H9 (cell line): ENCODE measurements around the gene SMIM41. TPM values are rescaled to one million over a fixed set of nuclear protein-coding genes. Genes with fewer than 3 reads are reported as not detected.

ENCODE experiments used
- DNase-seq: peaks from one replicate; pipeline ENCODE4 v3.0.0-alpha.2; 2017
- H2AFZ ChIP-seq: one replicate; pipeline ENCODE4 v1.6.1; 2013; ENCODE audit warnings: mild to moderate bottlenecking, low read length, control low read depth, moderate library complexity
- H2AK5ac ChIP-seq: 2 replicates; pipeline ENCODE4 v1.6.1; 2013; ENCODE audit warnings: low read length, control low read depth, mixed read lengths; ENCODE audit not compliant: insufficient read length
- H2BK120ac ChIP-seq: one replicate; pipeline ENCODE4 v1.6.1; 2013; ENCODE audit warnings: low read depth, mild to moderate bottlenecking, low read length, control low read depth, inconsistent platforms; ENCODE audit not compliant: poor library complexity, severe bottlenecking
- H2BK12ac ChIP-seq: 2 replicates; pipeline ENCODE4 v1.6.1; 2013; ENCODE audit warnings: low read length, control low read depth, mixed read lengths, low read depth; ENCODE audit not compliant: insufficient read length
- H2BK15ac ChIP-seq: 2 replicates; pipeline ENCODE4 v1.6.1; 2013; ENCODE audit warnings: low read depth, low read length, control low read depth
- H2BK20ac ChIP-seq: one replicate; pipeline ENCODE4 v1.6.1; 2013; ENCODE audit warnings: low read depth, mild to moderate bottlenecking, low read length, control low read depth, inconsistent platforms; ENCODE audit not compliant: poor library complexity, severe bottlenecking
- H2BK5ac ChIP-seq: 2 replicates; pipeline ENCODE4 v1.6.1; 2013; ENCODE audit warnings: low read length, control low read depth, mixed read lengths; ENCODE audit not compliant: insufficient read length
- H3K14ac ChIP-seq: 2 replicates; pipeline ENCODE4 v1.6.1; 2013; ENCODE audit warnings: low read length, control low read depth; ENCODE audit not compliant: insufficient read depth
- H3K18ac ChIP-seq: 2 replicates; pipeline ENCODE4 v1.6.1; 2013; ENCODE audit warnings: low read depth, mild to moderate bottlenecking, mixed read lengths, low read length, control low read depth; ENCODE audit not compliant: insufficient read length
- H3K23ac ChIP-seq: 2 replicates; pipeline ENCODE4 v1.6.1; 2013; ENCODE audit warnings: low read length, control low read depth, mixed read lengths, low read depth; ENCODE audit not compliant: insufficient read length
- H3K23me2 ChIP-seq: 2 replicates; pipeline ENCODE4 v1.6.1; 2013; ENCODE audit warnings: low read depth, mild to moderate bottlenecking, mixed read lengths, low read length, control low read depth; ENCODE audit not compliant: insufficient read length, poor library complexity, severe bottlenecking
- H3K27ac ChIP-seq: 2 replicates; pipeline ENCODE4 v1.5.1; 2013; ENCODE audit warnings: low read length, control low read depth, mixed read lengths, low read depth; ENCODE audit not compliant: insufficient read length
- H3K27me3 ChIP-seq: 2 replicates; pipeline ENCODE4 v1.6.1; 2013; ENCODE audit warnings: low read length, control low read depth, inconsistent platforms; ENCODE audit not compliant: insufficient read depth
- H3K4ac ChIP-seq: 2 replicates; pipeline ENCODE4 v1.6.1; 2013; ENCODE audit warnings: low read depth, mild to moderate bottlenecking, control low read depth, inconsistent platforms, low read length, moderate library complexity
- H3K4me1 ChIP-seq: 2 replicates; pipeline ENCODE4 v1.6.1; 2013; ENCODE audit warnings: low read length, control low read depth, inconsistent platforms; ENCODE audit not compliant: insufficient read depth
- H3K4me2 ChIP-seq: 2 replicates; pipeline ENCODE4 v1.6.1; 2013; ENCODE audit warnings: low read length, control low read depth, mixed read lengths; ENCODE audit not compliant: insufficient read length, insufficient read depth
- H3K56ac ChIP-seq: 2 replicates; pipeline ENCODE4 v1.6.1; 2013; ENCODE audit warnings: low read depth, mild to moderate bottlenecking, mixed read lengths, low read length, control low read depth; ENCODE audit not compliant: insufficient read length
- H3K79me1 ChIP-seq: 2 replicates; pipeline ENCODE4 v1.6.1; 2013; ENCODE audit warnings: low read depth, mild to moderate bottlenecking, moderate library complexity, low read length, control low read depth, inconsistent platforms; ENCODE audit not compliant: insufficient read depth, poor library complexity, severe bottlenecking
- H3K79me2 ChIP-seq: 2 replicates; pipeline ENCODE4 v1.6.1; 2013; ENCODE audit warnings: low read length, control low read depth, inconsistent platforms; ENCODE audit not compliant: insufficient read depth
- H3K9ac ChIP-seq: 2 replicates; pipeline ENCODE4 v1.6.1; 2013; ENCODE audit warnings: low read length, control low read depth, mixed read lengths; ENCODE audit not compliant: insufficient read length; ENCODE audit errors: extremely low read depth
- H3K9me3 ChIP-seq: one replicate; pipeline ENCODE4 v1.6.1; 2013; ENCODE audit warnings: low read depth, low read length, inconsistent platforms; ENCODE audit not compliant: control insufficient read depth
- H3T11ph ChIP-seq: one replicate; pipeline ENCODE4 v1.6.1; 2013; ENCODE audit warnings: mild to moderate bottlenecking, low read length, control low read depth, inconsistent platforms
- H4K20me1 ChIP-seq: one replicate; pipeline ENCODE4 v1.6.1; 2013; ENCODE audit not compliant: control insufficient read depth, insufficient read length, insufficient read depth
- H4K5ac ChIP-seq: 2 replicates; pipeline ENCODE4 v1.6.1; 2013; ENCODE audit warnings: low read depth, mild to moderate bottlenecking, mixed read lengths, low read length, control low read depth; ENCODE audit not compliant: insufficient read length
- H4K8ac ChIP-seq: replicated peaks from 2 replicates; pipeline ENCODE4 v1.6.1; 2013; ENCODE audit warnings: low read length, control low read depth, mixed read lengths, low read depth; ENCODE audit not compliant: insufficient read length
- H4K91ac ChIP-seq: 2 replicates; pipeline ENCODE4 v1.6.1; 2013; ENCODE audit warnings: low read depth, mild to moderate bottlenecking, moderate library complexity, mixed read lengths, low read length, control low read depth; ENCODE audit not compliant: insufficient read length
- H3K27ac Mint-ChIP-seq, 3 experiments: 2 replicates in 2 of 3; 3 replicates in 1 of 3; pipeline ENCODE4 v1.8.0; 2020 to 2021; ENCODE audit warnings: mixed read lengths in 3 of 3, mild to moderate bottlenecking in 1 of 3, moderate library complexity in 1 of 3
- H3K27me3 Mint-ChIP-seq: 2 replicates; pipeline ENCODE4 v1.8.0; 2021; ENCODE audit warnings: low read depth, mild to moderate bottlenecking, moderate library complexity, mixed read lengths
- H3K36me3 Mint-ChIP-seq, 3 experiments: 2 replicates in 2 of 3; 3 replicates in 1 of 3; pipeline ENCODE4 v1.8.0; 2020 to 2021; ENCODE audit warnings: low read depth in 3 of 3, mixed read lengths in 3 of 3; ENCODE audit not compliant: insufficient read depth in 1 of 3
- H3K4me1 Mint-ChIP-seq, 2 experiments: 2 replicates each; pipeline ENCODE4 v1.8.0; 2020; ENCODE audit warnings: mixed read lengths in 2 of 2
- H3K4me3 Mint-ChIP-seq, 2 experiments: 2 replicates in 1 of 2; 3 replicates in 1 of 2; pipeline ENCODE4 v1.8.0; 2020 to 2021; ENCODE audit warnings: mild to moderate bottlenecking in 2 of 2, mixed read lengths in 2 of 2, moderate library complexity in 1 of 2
- H3K9me3 Mint-ChIP-seq, 2 experiments: 2 replicates in 1 of 2; 3 replicates in 1 of 2; pipeline ENCODE4 v1.8.0; 2020; ENCODE audit warnings: mild to moderate bottlenecking in 2 of 2, mixed read lengths in 2 of 2, moderate library complexity in 1 of 2
- CTCF ChIP-seq: fragments of 200-600 bp; sonication (generic); conservative IDR thresholded peaks from 3 replicates; pipeline ENCODE4 v1.8.0; 2021; ENCODE audit warnings: antibody characterized with exemption, mild to moderate bottlenecking
- WGBS: extraction: QIAGEN DNeasy Blood & Tissue Kit; methylation state at CpG from one replicate; pipeline ENCODE4 v1.1.7; 2013; ENCODE audit warnings: missing lambda C conversion rate, low lambda C conversion rate, mixed read lengths; ENCODE audit not compliant: insufficient read length; ENCODE audit errors: extremely low coverage; 5-methylcytosine and 5-hydroxymethylcytosine counted together
- total RNA-seq: library from RNA; stranded (reverse); gene quantifications from 2 replicates; pipeline ENCODE4 v1.2.1, GENCODE V29; 2021

Gene SMIM41
- total RNA-seq, 1 experiment from 2014 or later = not detected

DNA sequence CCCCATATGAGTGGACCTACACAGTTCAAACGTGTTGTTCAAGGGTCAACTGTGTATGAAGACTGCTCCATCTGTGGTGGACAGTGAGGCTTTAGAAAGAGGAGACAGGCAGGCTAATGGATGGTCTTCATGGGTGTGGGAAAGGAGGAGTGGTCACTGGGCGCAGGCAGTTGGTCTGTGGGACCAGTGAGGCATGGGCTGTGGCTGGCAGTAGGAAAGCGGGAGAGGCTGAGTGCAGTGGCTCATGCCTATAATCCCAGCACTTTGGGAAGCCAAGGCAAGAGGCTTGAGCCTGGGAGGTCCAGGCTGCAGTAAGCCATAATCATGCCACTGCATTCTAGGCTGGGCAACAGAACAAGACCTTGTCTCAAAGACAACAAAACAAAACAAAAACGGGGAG lies 30.2 kb upstream of the SMIM41 start:
- Mint-ChIP-seq H3K27ac (no peak overlapping the region), H3K9me3 (no peaks in the 10 kb centered on the region; a peak in 1 of 5 replicates), H3K4me3 (peak overlapping the region in 1 of 2 experiments; percentile 88; a peak in 3 of 5 replicates), H3K27me3 (peaks cover 60% of the 10 kb centered on the region), H3K4me1 (peaks cover 25 to 28% of the 10 kb centered on the region in 2 experiments), H3K36me3 (peaks cover 2 to 12% (median 2%) of the 10 kb centered on the region in 3 experiments; a peak in 5 of 7 replicates)
- Histone ChIP-seq H2AFZ (no peak overlapping the region), H3K56ac (no peak overlapping the region), H3T11ph (no peak overlapping the region), H4K20me1 (no peaks in the 10 kb centered on the region), H3K14ac (no peak overlapping the region), H3K4me1 (no peaks in the 10 kb centered on the region; the same call in 1 of the 2 replicates), H3K4ac (no peak overlapping the region), H3K9ac (no peak overlapping the region), H4K8ac (no peak overlapping the region), H3K79me2 (no peaks in the 10 kb centered on the region), H2BK120ac (no peak overlapping the region), H3K27me3 (peaks cover 7% of the 10 kb centered on the region; the same call in 1 of the 2 replicates), H4K91ac (no peak overlapping the region), H3K4me2 (no peak overlapping the region), H2BK5ac (no peak overlapping the region), H4K5ac (no peak overlapping the region), H2BK15ac (no peak overlapping the region), H2AK5ac (no peak overlapping the region), H3K23me2 (peaks cover 17% of the 10 kb centered on the region), H2BK20ac (no peak overlapping the region), H3K23ac (no peak overlapping the region), H3K18ac (no peak overlapping the region), H3K79me1 (no peaks in the 10 kb centered on the region), H2BK12ac (no peak overlapping the region), H3K9me3 (no peaks in the 10 kb centered on the region), H3K27ac (no peak overlapping the region)
- TF ChIP-seq CTCF = no peak
- DNase-seq = no peak
- WGBS = no CpG with 5 or more reads among the region's 4 CpGs
